GM12878 (cell line): Measurements from ENCODE around the gene KCND3. TPM values are rescaled to one million over a fixed set of nuclear protein-coding genes. Genes with fewer than 3 reads are reported as not detected.

Source experiments
- ATAC-seq: fragments of 200-7000 bp; cut with Tn5 transposase; 3 replicates; pipeline ENCODE4 v1.9.1; 2020; ENCODE audit warnings: mild to moderate bottlenecking, moderate library complexity
- BruUV-seq: library from RNA; stranded (reverse); fragments of 400-500 nt; replicated peaks from 2 replicates; lab custom pipeline; 2021; lab: Mats Ljungman, UMichigan
- CTCF ChIA-PET: fragments of 300-600 bp; sonication (Branson Sonifier 250); formaldehyde crosslinking; extraction: SDS; loops from one replicate; lab custom pipeline; 2021; ENCODE audit warnings: inconsistent platforms; lab: Yijun Ruan, JAX
- POLR2A ChIA-PET: fragments of 350-600 bp; formaldehyde crosslinking; extraction: SDS; loops from one replicate; lab custom pipeline; 2021; ENCODE audit warnings: inconsistent platforms; lab: Charles Lee
- RAD21 ChIA-PET: fragments of 300-600 bp; sonication (Branson Sonifier 250); formaldehyde crosslinking; loops from one replicate; lab custom pipeline; 2023; ENCODE audit warnings: antibody characterized with exemption; ENCODE audit not compliant: unreplicated experiment; lab: Charles Lee
- SMC1A ChIA-PET: fragments of 300-600 bp; sonication (Branson Sonifier 250); formaldehyde crosslinking; loops from one replicate; lab custom pipeline; 2023; ENCODE audit not compliant: unreplicated experiment, uncharacterized antibody; lab: Charles Lee
- DNase-seq: peaks from one replicate; pipeline ENCODE4 v3.0.0-alpha.2; 2011; ENCODE audit warnings: low read depth, low spot score
- FAIRE-seq: peaks from 3 replicates; lab custom pipeline; 2011; peaks lifted over from hg19 to GRCh38; lab: Jason Lieb, UNC
- H2AFZ ChIP-seq: 2 replicates; pipeline ENCODE4 v1.6.0; 2011; ENCODE audit warnings: low read depth, low read length, control low read depth; ENCODE audit not compliant: control insufficient read depth
- H3K27ac ChIP-seq: 2 replicates; pipeline ENCODE4 v1.5.1; 2011; ENCODE audit warnings: control low read depth; ENCODE audit not compliant: control insufficient read depth, insufficient read depth
- H3K27me3 ChIP-seq, 2 experiments: replicated peaks in 1 of 2; 2 replicates each; pipeline versions ENCODE4 v1.6.0 to v1.6.1; 2011; ENCODE audit warnings: low read length in 1 of 2; ENCODE audit not compliant: control insufficient read depth in 2 of 2, insufficient read depth in 2 of 2
- H3K36me3 ChIP-seq, 2 experiments: 2 replicates each; pipeline ENCODE4 v1.5.1; 2011; ENCODE audit warnings: low read length in 1 of 2; ENCODE audit not compliant: control insufficient read depth in 2 of 2, insufficient read depth in 2 of 2
- H3K4me1 ChIP-seq: 2 replicates; pipeline ENCODE4 v1.6.1; 2011; ENCODE audit warnings: mild to moderate bottlenecking, low read length, moderate library complexity, mixed read lengths; ENCODE audit not compliant: control insufficient read depth, insufficient read depth
- H3K4me2 ChIP-seq: 2 replicates; pipeline ENCODE4 v1.6.0; 2011; ENCODE audit warnings: control low read depth; ENCODE audit not compliant: control insufficient read depth, insufficient read depth
- H3K4me3 ChIP-seq: fragments of 200-600 bp; sonication (generic); 2 replicates; pipeline ENCODE4 v1.5.1; 2016
- H3K79me2 ChIP-seq: 2 replicates; pipeline ENCODE4 v1.6.0; 2011; ENCODE audit warnings: low read length; ENCODE audit not compliant: control insufficient read depth, insufficient read depth
- H3K9ac ChIP-seq: 2 replicates; pipeline ENCODE4 v1.8.0; 2011; ENCODE audit warnings: low read length, control low read depth, mixed read lengths; ENCODE audit not compliant: control insufficient read depth, insufficient read depth
- H3K9me3 ChIP-seq: replicated peaks from 3 replicates; pipeline ENCODE4 v1.5.1; 2011; ENCODE audit warnings: mild to moderate bottlenecking, low read length; ENCODE audit not compliant: control insufficient read depth, insufficient read depth
- H4K20me1 ChIP-seq: 2 replicates; pipeline ENCODE4 v1.6.0; 2011; ENCODE audit not compliant: control insufficient read depth, insufficient read depth
- ATF7 ChIP-seq: fragments of 450-650 bp; IDR thresholded peaks from 2 replicates; pipeline ENCODE4 v1.6.1; 2016; ENCODE audit warnings: low read depth, mild to moderate bottlenecking
- EED ChIP-seq: sonication (generic); IDR thresholded peaks from 2 replicates; pipeline ENCODE4 v1.6.1; 2016; ENCODE audit warnings: antibody characterized with exemption, low read depth
- EGR1 ChIP-seq, 2 experiments: IDR thresholded peaks; 1 replicate in 1 of 2; 2 replicates in 1 of 2; pipeline ENCODE4 v1.6.1; 2011 to 2012; ENCODE audit warnings: low read depth in 2 of 2, low read length in 2 of 2, borderline replicate concordance in 1 of 2, mild to moderate bottlenecking in 1 of 2, moderate library complexity in 1 of 2
- MEF2B ChIP-seq: fragments of 450-650 bp; IDR thresholded peaks from 2 replicates; pipeline ENCODE4 v1.6.1; 2018; ENCODE audit warnings: mild to moderate bottlenecking, moderate library complexity; ENCODE audit not compliant: partially characterized antibody, poor library complexity, severe bottlenecking
- NFYA ChIP-seq: IDR thresholded peaks from 2 replicates; pipeline ENCODE4 v1.6.1; 2011; ENCODE audit warnings: low read depth, mild to moderate bottlenecking, low read length, improper control_type of control experiment, borderline replicate concordance
- NR2F1 ChIP-seq: fragments of 450-650 bp; conservative IDR thresholded peaks from 2 replicates; pipeline ENCODE4 v1.6.1; 2017; ENCODE audit warnings: mild to moderate bottlenecking
- POU2F2 ChIP-seq: IDR thresholded peaks from 3 replicates; pipeline ENCODE4 v1.6.1; 2011; ENCODE audit warnings: low read depth, mild to moderate bottlenecking, low read length, borderline replicate concordance
- TBL1XR1 ChIP-seq: IDR thresholded peaks from 2 replicates; pipeline ENCODE4 v1.6.1; 2012; ENCODE audit warnings: low read depth, low read length, improper control_type of control experiment
- YY1 ChIP-seq: IDR thresholded peaks from 2 replicates; pipeline ENCODE4 v1.6.1; 2011; ENCODE audit warnings: low read depth, mild to moderate bottlenecking, low read length
- WGBS: methylation state at CpG from one replicate; pipeline ENCODE4 v1.1.6; 2016; ENCODE audit warnings: low lambda C conversion rate; ENCODE audit not compliant: insufficient replicate concordance, insufficient coverage; ENCODE audit errors: missing lambda C conversion rate; 5-methylcytosine and 5-hydroxymethylcytosine counted together
- in situ Hi-C: fragments of 300-500 bp; cut with MboI; formaldehyde crosslinking; loops from 9 replicates; pipeline ENCODE4 v1.14.3; 2018; ENCODE audit warnings: mixed read lengths
- intact Hi-C: fragments of 100-400 bp; cut with micrococcal nuclease; formaldehyde crosslinking; loops from one replicate; pipeline ENCODE4 v1.14.2; 2022; ENCODE audit not compliant: unreplicated experiment
- polyA plus RNA-seq, 11 experiments: library from polyadenylated mRNA; depleted of rRNA in 4 of 11; unstranded in 6 of 11; stranded (reverse) in 5 of 11; fragments of >200 nt; fragmentation: Nextera tagmentation in 4 of 11; fragmentation: Illumina TruSeq in 1 of 11; extraction: Ambion mirVana in 4 of 11; extraction: Trizol in 1 of 11; gene quantifications; 1 replicate in 1 of 11; 2 replicates in 10 of 11; pipeline versions ENCODE4 v1.2.1 to v1.2.3, GENCODE V29; 2011 to 2016; ENCODE audit warnings: inconsistent platforms in 2 of 11, missing spikeins in 2 of 11, low read depth in 1 of 11
- total RNA-seq, 4 experiments: library from RNA; depleted of rRNA in 3 of 4; stranded (reverse); fragments of >200 nt in 3 of 4; fragmentation: Illumina TruSeq in 1 of 4; extraction: Trizol in 1 of 4; gene quantifications; 2 replicates each; pipeline versions ENCODE4 v1.2.1 to v1.2.3, GENCODE V29; 2013 to 2021

Gene KCND3
- total and polyA plus RNA-seq, 10 of the 15 experiments (the other 5 are each of a cell fraction or from before 2014, with no cell fraction given): 0.02 TPM; not detected in 9

- WGBS: 3% methylated on average over 12 of the region's 12 CpGs
These were observed 234.5 kb downstream of the KCND3 start for GRCh38 chr1:111754984-111755330.

More at GRCh38 chr1:111754984-111755330, 234.5 kb downstream of the KCND3 start:
- no peak for DNase-seq
- BruUV-seq: TSS peak; percentile 85
- Histone ChIP-seq H3K9ac (peak overlapping the region; percentile 82), H3K4me2 (peak overlapping the region; percentile 25), H4K20me1 (no peaks in the 10 kb centered on the region)
- in situ Hi-C loops: loop anchor here (5.0 to 10.0 kb wide), 2 partner anchors 250 to 878 kb away; partner anchors contain the start of genes ADORA3 and TMIGD3
- 0 out of 2 replicates have a peak, but pooled peaks have one; percentile 7 for TF ChIP-seq YY1
- 0 out of 3 replicates have a peak, but pooled peaks have one; percentile 4 for TF ChIP-seq POU2F2
- TF ChIP-seq ATF7: peak; percentile 8; the same call in 1 of the 2 replicates
- peak; percentile 36 for TF ChIP-seq MEF2B
- TF ChIP-seq NFYA: no peak
- no peak for TF ChIP-seq NR2F1
- 0 out of 2 replicates have a peak, but pooled peaks have one; percentile 46 for TF ChIP-seq EED
- TF ChIP-seq EGR1 (IDR thresholded peaks at IDR 0.05; ENCODE audit: borderline replicate concordance in 1 of 2, low read depth in 2 of 2, low read length in 2 of 2): peak; percentile 87 to 99
- no peak for TF ChIP-seq TBL1XR1
- TF ChIP-seq, all 136 proteins: peak for 6
- intact Hi-C loops: loop anchor here (1.0 to 10.0 kb wide), 6 partner anchors 16 to 610 kb away; partner anchors contain the start of genes ATP5PB, CEPT1, DRAM2 and INKA2
- ChIA-PET CTCF (interaction anchor here (0.7 to 6.7 kb wide), 33 partner anchors 9 to 724 kb away, joined by 3 to 72 read pairs (median 4); partner anchors contain the start of genes ADORA3, INKA2 and TMIGD3), SMC1A (interaction anchor here (0.7 to 12.9 kb wide), 22 partner anchors 9 to 302 kb away, joined by 3 to 123 read pairs (median 4); partner anchors contain the start of gene INKA2), RAD21 (interaction anchor here (0.6 to 7.7 kb wide), 23 partner anchors 9 to 1200 kb away, joined by 3 to 68 read pairs (median 4); partner anchors contain the start of genes ADORA3, INKA2 and TMIGD3), POLR2A (interaction anchor here (0.5 to 1.9 kb wide), 8 partner anchors 9 to 457 kb away, joined by 3 to 10 read pairs (median 4); partner anchors contain the start of gene INKA2)
- H3K4me1 ChIP-seq: peaks cover 3% of the 10 kb centered on the region; the same call in 1 of the 2 replicates
- peak overlapping the region; percentile 88 for H3K4me3 ChIP-seq
- FAIRE-seq (peak; percentile 76), ATAC-seq (peak; percentile 19)
- H3K79me2 ChIP-seq: peaks cover 37% of the 10 kb centered on the region
- peak overlapping the region; percentile 87 for H3K27ac ChIP-seq
- 0 out of 4 replicates have a peak, but pooled peaks cover 0 to 5% of the 10 kb centered on the region in 2 experiments for H3K36me3 ChIP-seq
- H3K9me3 ChIP-seq: no peaks in the 10 kb centered on the region
- H3K27me3 ChIP-seq: no peaks in the 10 kb centered on the region
- H2AFZ ChIP-seq: peak overlapping the region; percentile 78
